ENCODE results near the gene FANCE. TPM values are rescaled to one million over a fixed set of nuclear protein-coding genes. Genes with fewer than 3 reads are reported as not detected.

The FANCE gene
- total and polyA plus RNA-seq, 9 of the 15 experiments (the other 6 are each of a cell fraction or from before 2014, with no cell fraction given): 5.7 to 30.2 (median 17.0) TPM

DNA sequence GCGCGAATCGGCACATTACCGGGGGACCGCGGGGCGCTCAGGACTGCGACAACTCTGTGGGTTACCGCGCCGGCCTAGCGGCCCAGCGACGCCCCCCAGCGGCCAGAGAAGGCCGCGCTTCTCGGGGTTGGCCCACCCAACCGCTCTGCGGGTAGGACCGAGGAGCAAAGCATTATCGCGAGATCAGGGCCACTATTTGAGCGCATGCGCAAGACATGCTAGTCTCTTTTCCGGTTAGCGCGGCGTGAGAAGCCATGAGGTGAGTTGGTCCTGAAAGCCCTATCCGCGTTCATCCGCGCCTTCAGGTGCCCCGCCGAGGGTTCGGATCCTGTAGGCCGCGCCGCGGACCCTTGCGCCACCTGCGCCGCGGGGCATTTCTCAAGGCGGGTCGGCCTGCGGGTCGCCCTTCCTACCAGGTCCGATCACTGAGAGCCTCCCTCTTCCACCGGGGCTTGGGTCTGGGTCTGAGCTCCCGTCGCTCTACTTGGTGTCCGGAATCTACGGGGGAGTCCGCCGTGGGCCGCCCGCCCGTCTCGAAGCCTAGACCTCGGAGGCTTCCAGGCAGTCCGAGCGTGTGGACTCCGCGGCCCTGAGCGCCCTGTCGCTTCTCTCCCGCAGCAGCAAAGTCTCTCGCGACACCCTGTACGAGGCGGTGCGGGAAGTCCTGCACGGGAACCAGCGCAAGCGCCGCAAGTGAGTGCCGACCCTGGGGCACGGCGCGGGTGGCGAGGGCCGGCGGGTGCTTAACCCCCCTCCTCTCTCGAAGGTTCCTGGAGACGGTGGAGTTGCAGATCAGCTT is 16.2 kb downstream of the FANCE start, which contains the start of gene RPL10A (continued):
- TF ChIP-seq, protein P1, sequence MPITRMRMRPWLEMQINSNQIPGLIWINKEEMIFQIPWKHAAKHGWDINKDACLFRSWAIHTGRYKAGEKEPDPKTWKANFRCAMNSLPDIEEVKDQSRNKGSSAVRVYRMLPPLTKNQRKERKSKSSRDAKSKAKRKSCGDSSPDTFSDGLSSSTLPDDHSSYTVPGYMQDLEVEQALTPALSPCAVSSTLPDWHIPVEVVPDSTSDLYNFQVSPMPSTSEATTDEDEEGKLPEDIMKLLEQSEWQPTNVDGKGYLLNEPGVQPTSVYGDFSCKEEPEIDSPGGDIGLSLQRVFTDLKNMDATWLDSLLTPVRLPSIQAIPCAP (CRISPR knock-in tag; IDR thresholded peaks at IDR 0.05; ENCODE audit: borderline replicate concordance): no peak; the same call in 1 of the 2 replicates
- TF ChIP-seq, protein P2, sequence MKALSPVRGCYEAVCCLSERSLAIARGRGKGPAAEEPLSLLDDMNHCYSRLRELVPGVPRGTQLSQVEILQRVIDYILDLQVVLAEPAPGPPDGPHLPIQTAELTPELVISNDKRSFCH (CRISPR knock-in tag; IDR thresholded peaks at IDR 0.05): no peak
- TF ChIP-seq, protein P2 (tag; IDR thresholded peaks at IDR 0.05): peak; percentile 73; the same call in 1 of the 2 replicates
- TF ChIP-seq HDAC8 (tag; IDR thresholded peaks at IDR 0.05): peak; percentile 60; the same call in 1 of the 2 replicates
- TF ChIP-seq IRF2 (CRISPR knock-in tag; IDR thresholded peaks at IDR 0.05): no peak
- peak; percentile 76 for TF ChIP-seq STAG1 (CRISPR knock-in tag; IDR thresholded peaks at IDR 0.05; ENCODE audit: borderline replicate concordance)
- TF ChIP-seq GATA2 (CRISPR knock-in tag; IDR thresholded peaks at IDR 0.05): peak; percentile 91
- TF ChIP-seq ATF1 (CRISPR knock-in tag; IDR thresholded peaks at IDR 0.05): no peak
- peak; percentile 70 for TF ChIP-seq ATF1 (tag; IDR thresholded peaks at IDR 0.05)
- TF ChIP-seq, protein P3, sequence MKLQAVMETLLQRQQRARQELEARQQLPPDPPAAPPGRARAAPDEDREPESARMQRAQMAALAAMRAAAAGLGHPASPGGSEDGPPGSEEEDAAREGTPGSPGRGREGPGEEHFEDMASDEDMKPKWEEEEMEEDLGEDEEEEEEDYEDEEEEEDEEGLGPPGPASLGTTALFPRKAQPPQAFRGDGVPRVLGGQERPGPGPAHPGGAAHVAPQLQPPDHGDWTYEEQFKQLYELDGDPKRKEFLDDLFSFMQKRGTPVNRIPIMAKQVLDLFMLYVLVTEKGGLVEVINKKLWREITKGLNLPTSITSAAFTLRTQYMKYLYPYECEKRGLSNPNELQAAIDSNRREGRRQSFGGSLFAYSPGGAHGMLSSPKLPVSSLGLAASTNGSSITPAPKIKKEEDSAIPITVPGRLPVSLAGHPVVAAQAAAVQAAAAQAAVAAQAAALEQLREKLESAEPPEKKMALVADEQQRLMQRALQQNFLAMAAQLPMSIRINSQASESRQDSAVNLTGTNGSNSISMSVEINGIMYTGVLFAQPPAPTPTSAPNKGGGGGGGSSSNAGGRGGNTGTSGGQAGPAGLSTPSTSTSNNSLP (IDR thresholded peaks at IDR 0.05; ENCODE audit: borderline replicate concordance, low read depth, low read length): no peak
- no peak; the same call in 1 of the 2 replicates for TF ChIP-seq CBFB (CRISPR knock-in tag; IDR thresholded peaks at IDR 0.05)
- TF ChIP-seq, protein P4, sequence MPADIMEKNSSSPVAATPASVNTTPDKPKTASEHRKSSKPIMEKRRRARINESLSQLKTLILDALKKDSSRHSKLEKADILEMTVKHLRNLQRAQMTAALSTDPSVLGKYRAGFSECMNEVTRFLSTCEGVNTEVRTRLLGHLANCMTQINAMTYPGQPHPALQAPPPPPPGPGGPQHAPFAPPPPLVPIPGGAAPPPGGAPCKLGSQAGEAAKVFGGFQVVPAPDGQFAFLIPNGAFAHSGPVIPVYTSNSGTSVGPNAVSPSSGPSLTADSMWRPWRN (IDR thresholded peaks at IDR 0.05; ENCODE audit: low read depth): no peak
- TF ChIP-seq, protein P5, sequence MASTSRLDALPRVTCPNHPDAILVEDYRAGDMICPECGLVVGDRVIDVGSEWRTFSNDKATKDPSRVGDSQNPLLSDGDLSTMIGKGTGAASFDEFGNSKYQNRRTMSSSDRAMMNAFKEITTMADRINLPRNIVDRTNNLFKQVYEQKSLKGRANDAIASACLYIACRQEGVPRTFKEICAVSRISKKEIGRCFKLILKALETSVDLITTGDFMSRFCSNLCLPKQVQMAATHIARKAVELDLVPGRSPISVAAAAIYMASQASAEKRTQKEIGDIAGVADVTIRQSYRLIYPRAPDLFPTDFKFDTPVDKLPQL (IDR thresholded peaks at IDR 0.05; ENCODE audit: extremely low read depth, insufficient read length): peak; percentile 82
- TF ChIP-seq FOS (IDR thresholded peaks at IDR 0.05; ENCODE audit: extremely low read depth, insufficient read length): no peak
- TF ChIP-seq, protein P6, sequence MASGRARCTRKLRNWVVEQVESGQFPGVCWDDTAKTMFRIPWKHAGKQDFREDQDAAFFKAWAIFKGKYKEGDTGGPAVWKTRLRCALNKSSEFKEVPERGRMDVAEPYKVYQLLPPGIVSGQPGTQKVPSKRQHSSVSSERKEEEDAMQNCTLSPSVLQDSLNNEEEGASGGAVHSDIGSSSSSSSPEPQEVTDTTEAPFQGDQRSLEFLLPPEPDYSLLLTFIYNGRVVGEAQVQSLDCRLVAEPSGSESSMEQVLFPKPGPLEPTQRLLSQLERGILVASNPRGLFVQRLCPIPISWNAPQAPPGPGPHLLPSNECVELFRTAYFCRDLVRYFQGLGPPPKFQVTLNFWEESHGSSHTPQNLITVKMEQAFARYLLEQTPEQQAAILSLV (tag; IDR thresholded peaks at IDR 0.05): no peak
- no peak for TF ChIP-seq RBM34 (IDR thresholded peaks at IDR 0.05; ENCODE audit: borderline replicate concordance, insufficient read depth, low read length)
- TF ChIP-seq, protein P7, sequence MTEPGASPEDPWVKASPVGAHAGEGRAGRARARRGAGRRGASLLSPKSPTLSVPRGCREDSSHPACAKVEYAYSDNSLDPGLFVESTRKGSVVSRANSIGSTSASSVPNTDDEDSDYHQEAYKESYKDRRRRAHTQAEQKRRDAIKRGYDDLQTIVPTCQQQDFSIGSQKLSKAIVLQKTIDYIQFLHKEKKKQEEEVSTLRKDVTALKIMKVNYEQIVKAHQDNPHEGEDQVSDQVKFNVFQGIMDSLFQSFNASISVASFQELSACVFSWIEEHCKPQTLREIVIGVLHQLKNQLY (CRISPR knock-in tag; conservative IDR thresholded peaks at IDR 0.05): no peak; a peak in 1 of 4 replicates
- TF ChIP-seq BRCA1 (IDR thresholded peaks at IDR 0.05): no peak
- no peak; the same call in 1 of the 2 replicates for TF ChIP-seq BRCA1 (CRISPR knock-in tag; IDR thresholded peaks at IDR 0.05)
- no peak for TF ChIP-seq DNMT1 (IDR thresholded peaks at IDR 0.05)
- TF ChIP-seq SREBF1 (IDR thresholded peaks at IDR 0.05; ENCODE audit: borderline replicate concordance, low read depth, low read length): no peak
- 0 out of 2 replicates have a peak, but pooled peaks have one; percentile 73 for TF ChIP-seq ZNF232 (CRISPR knock-in tag; IDR thresholded peaks at IDR 0.05)
